BLaER1 treated with 17β-estradiol and CSF1 and Interleukin-3, amounts not matched to agents 10 nM and 100 nM (cell line): ENCODE data around the gene TMEM218.

Experiments used
- H3K27ac ChIP-seq, 11 experiments: shearing (Covaris generic); formaldehyde crosslinking; 2 replicates each; pipeline ENCODE4 v1.8.1; 2022
- H3K27me3 ChIP-seq, 11 experiments: shearing (Covaris generic); formaldehyde crosslinking; 2 replicates each; pipeline ENCODE4 v1.8.1; 2022
- H3K36me3 ChIP-seq, 11 experiments: shearing (Covaris generic); formaldehyde crosslinking; 2 replicates each; pipeline ENCODE4 v1.8.1; 2022
- H3K4me1 ChIP-seq, 10 experiments: shearing (Covaris generic); formaldehyde crosslinking; 2 replicates each; pipeline ENCODE4 v1.8.1; 2022
- H3K4me2 ChIP-seq, 11 experiments: shearing (Covaris generic); formaldehyde crosslinking; 2 replicates each; pipeline ENCODE4 v1.8.1; 2022
- H3K4me3 ChIP-seq, 10 experiments: shearing (Covaris generic); formaldehyde crosslinking; 2 replicates each; pipeline ENCODE4 v1.8.1; 2022
- H3K9ac ChIP-seq, 11 experiments: shearing (Covaris generic); formaldehyde crosslinking; 2 replicates each; pipeline ENCODE4 v1.8.1; 2022
- H3K9me3 ChIP-seq, 11 experiments: shearing (Covaris generic); formaldehyde crosslinking; replicated peaks in 1 of 11; 2 replicates each; pipeline ENCODE4 v1.8.1; 2022
- H4K20me1 ChIP-seq, 11 experiments: shearing (Covaris generic); formaldehyde crosslinking; 2 replicates each; pipeline ENCODE4 v1.8.1; 2022
- Cebpa-rat ChIP-seq, 11 experiments: shearing (Covaris generic); IDR thresholded peaks; 2 replicates each; pipeline ENCODE4 v1.8.1; 2022

Gene TMEM218

DNA sequence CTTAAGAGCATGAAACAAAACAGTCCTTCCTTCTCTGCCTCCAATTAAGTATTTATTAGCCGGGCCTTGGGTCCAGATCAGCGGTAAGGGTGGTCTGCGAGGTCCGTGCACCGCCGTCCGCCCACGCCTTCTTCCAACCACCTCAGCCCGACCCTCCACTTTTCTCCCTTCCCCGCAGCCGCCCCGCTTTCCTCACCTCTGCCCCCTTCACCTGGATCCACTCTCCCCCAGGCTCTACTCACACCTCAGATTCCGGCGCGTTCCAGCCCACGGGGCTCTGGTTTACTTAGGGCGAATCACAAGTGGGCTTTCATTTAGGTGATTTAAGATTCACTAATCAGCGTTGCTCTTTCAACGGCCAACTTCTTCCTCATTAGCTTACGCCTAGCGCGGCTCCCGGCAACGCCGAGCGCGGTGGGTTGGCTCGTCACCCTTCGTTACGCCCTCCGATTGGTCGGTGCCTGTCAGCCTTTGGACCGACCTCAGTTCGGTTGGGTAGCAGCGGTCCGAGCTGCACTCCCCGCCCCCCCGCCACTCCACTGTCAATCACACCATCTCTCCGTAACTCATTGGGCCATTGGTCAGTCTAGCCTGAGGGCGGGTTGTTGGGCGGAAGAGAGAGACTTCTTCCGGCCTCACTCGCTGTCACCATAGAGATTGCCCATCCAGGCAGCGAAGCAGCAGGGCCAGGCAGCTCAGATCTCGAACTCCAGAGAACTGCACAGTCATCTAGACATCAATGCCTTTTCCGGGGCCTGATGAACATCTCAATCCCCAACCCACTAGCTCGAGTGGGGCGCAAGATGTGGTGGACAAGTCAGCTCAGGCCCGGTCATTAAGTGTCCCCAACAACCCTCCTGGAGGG lies at the start of gene TMEM218:
Gene TMEM218 (minus strand): TSS at position 284 of the 865 bp plus-strand sequence. CDS start 9,385 bp downstream, outside the sequence.
- Histone ChIP-seq H3K36me3 (peaks cover 0 to 7% (median 2%) of the 10 kb centered on the region in 11 experiments; a peak in 3 of 22 replicates), H3K27ac (peak within 1 kb of the TSS; percentile 57 to 83 (median 75); a peak in 21 of 22 replicates), H3K9ac (peak within 1 kb of the TSS; percentile 77 to 86 (median 83)), H3K4me2 (peak within 1 kb of the TSS; percentile 82 to 96 (median 90)), H3K9me3 (peaks cover 0 to 20% (median 9%) of the 10 kb centered on the region in 11 experiments; a peak in 13 of 22 replicates), H4K20me1 (no peaks in the 10 kb centered on the region), H3K27me3 (no peaks in the 10 kb centered on the region), H3K4me3 (peak within 1 kb of the TSS; percentile 79 to 95 (median 85)), H3K4me1 (peaks cover 12 to 20% (median 15%) of the 10 kb centered on the region in 10 experiments)
- TF ChIP-seq Cebpa-rat (IDR thresholded peaks at IDR 0.05), result no peak

DNA sequence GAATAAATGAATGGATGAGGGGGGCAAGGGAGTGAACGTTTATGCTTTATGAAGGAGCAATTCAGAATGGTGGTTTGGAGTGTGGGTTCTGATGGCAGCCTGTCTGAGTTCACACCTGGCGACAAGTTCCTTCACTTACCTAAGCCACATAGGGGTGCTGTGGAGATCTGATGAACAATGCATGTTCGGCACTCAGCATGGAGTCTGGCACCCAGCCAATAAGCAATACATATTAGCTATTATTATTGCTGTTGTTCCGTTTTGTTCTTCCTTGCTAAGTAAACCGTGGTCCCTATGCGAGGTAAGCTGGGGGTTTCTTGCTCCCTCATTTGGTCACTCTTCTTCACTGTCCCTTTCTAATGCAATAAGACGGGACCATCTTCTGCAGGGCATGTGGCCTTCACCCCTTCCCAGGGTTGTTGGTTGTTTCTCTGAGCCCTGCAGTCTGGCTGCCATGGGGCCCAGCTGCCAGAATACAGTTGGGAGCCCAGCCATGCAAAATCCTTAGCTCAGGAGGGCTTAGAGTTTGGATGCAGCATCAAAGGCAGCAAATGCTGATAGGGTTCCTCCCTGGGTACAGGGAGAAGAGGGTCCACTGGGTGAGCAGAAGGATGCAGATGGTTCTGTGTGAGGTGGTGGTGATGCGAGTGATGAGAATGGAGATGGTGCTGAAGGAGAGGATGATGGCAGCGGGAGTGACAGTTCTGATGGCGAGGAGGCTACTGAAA lies 46.7 kb upstream of the TMEM218 start:
- TF ChIP-seq Cebpa-rat (IDR thresholded peaks at IDR 0.05), result no peak
- H3K4me3 ChIP-seq, result no peak overlapping the region

DNA sequence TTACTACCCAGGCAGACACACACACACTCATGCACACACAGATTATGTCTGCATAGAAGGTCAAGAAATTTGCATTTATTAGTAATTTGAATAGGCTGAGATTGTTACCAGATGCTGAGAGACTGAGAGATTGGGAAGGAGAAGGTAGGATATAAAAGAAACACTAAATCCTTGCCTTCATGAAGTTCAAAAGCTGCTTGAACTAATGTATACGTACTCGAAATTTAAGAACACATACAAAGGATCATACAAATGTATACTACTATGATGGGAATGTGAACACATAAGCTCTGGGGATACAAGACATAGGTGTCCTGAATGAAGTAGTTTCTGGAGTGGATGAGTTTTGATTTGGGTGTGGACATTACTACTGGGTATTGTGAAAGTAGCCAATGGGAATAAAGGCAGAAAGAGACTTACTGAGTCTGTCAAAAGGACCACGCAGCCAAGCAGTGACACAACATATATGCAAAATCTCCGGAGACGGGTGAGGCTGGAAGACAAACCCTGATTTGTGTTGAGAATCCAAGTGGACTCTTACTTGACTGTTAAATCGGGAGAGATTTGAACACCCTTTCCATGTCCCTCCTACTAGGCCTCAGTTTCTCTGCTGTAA lies 45.8 kb upstream of the TMEM218 start:
- H3K9me3 ChIP-seq, result peaks cover 0 to 7% (median 0%) of the 10 kb centered on the region in 11 experiments; a peak in 2 of 22 replicates
- no peak overlapping the region for H3K9ac ChIP-seq
- no peaks in the 10 kb centered on the region; a peak in 1 of 22 replicates for H4K20me1 ChIP-seq
- H3K4me3 ChIP-seq, result no peak overlapping the region
- H3K27ac ChIP-seq, result no peak overlapping the region
- H3K4me1 ChIP-seq, result no peaks in the 10 kb centered on the region
- peaks cover 5 to 24% (median 18%) of the 10 kb centered on the region in 11 experiments; a peak in 18 of 22 replicates for H3K27me3 ChIP-seq
- H3K36me3 ChIP-seq, result no peaks in the 10 kb centered on the region
- no peak overlapping the region for H3K4me2 ChIP-seq
- no peak for TF ChIP-seq Cebpa-rat (IDR thresholded peaks at IDR 0.05)

More for the DNA sequence above, 46.7 kb upstream of the TMEM218 start:
- Histone ChIP-seq H3K4me2 (no peak overlapping the region), H3K4me1 (no peaks in the 10 kb centered on the region), H3K9me3 (peaks cover 0 to 7% (median 0%) of the 10 kb centered on the region in 11 experiments; a peak in 2 of 22 replicates), H3K9ac (no peak overlapping the region), H3K27ac (no peak overlapping the region), H3K27me3 (peaks cover 14 to 33% (median 27%) of the 10 kb centered on the region in 11 experiments), H4K20me1 (peaks cover 0 to under 1% (median 0%) of the 10 kb centered on the region in 11 experiments; a peak in 3 of 22 replicates), H3K36me3 (no peaks in the 10 kb centered on the region)

DNA sequence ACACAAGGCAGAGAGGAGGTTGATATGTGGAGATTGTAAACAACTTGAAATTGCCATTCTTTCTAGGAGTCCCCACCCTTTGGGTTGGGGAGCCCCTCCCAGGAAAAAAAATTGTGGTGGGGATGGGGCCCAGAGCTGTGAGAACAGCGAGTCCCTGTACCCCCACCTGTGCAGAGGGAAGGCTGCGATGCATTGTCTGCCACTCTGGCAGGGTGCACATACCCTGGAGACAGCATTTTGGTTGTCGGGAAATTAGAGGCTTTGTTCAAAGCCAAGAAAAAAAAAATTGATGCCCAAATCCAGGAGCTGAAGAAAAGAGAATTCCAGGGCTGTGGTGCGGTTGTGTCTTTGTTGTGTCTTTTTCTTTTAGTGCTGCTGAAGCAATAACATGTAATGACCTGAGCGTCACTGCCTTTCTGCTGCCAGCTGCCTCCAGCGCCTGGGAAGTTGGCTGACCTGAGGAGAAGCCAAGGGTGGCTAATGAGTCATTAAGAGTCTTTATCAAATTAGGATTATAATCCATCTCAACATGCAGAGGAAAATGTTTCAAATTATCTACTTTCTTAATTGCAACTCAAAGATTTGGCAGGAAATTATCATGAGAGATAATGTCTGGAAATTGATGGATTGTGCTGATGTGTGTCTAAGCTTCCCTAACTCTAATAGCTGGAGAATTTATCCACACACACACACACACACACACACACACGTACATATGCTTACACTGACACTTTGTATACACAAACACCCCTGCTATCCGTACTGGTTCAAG lies 45.1 kb upstream of the TMEM218 start:
- no peaks in the 10 kb centered on the region for H3K4me1 ChIP-seq
- H3K9me3 ChIP-seq, result peaks cover 0 to 7% (median 0%) of the 10 kb centered on the region in 11 experiments; a peak in 2 of 22 replicates
- H3K36me3 ChIP-seq, result no peaks in the 10 kb centered on the region
- no peaks in the 10 kb centered on the region; a peak in 1 of 22 replicates for H4K20me1 ChIP-seq
- H3K4me3 ChIP-seq, result no peak overlapping the region
- peaks cover 0 to 17% (median 11%) of the 10 kb centered on the region in 11 experiments; a peak in 10 of 22 replicates for H3K27me3 ChIP-seq
- no peak overlapping the region for H3K9ac ChIP-seq
- no peak overlapping the region for H3K27ac ChIP-seq
- H3K4me2 ChIP-seq, result no peak overlapping the region
- no peak for TF ChIP-seq Cebpa-rat (IDR thresholded peaks at IDR 0.05)

DNA sequence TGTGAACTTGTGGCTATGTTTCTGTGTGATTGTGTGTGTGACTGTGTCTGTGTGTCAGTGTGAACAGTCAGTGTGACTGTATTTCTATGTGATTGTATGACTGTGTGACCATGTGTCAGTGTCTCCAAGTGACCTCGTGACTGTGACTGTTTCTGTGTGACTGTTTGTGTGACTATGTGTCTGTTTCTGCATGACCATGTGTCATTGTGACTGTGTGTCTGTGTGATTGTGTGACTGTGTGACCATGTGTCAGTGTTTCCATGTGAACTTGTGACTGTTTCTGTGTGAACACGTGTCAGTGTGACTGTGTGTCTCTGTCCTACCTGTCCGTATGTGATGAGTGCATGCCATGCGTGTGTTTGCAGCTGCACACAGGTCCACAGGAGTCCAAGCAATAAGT lies 44.3 kb upstream of the TMEM218 start:
- no peak overlapping the region for H3K4me3 ChIP-seq
- no peak overlapping the region for H3K4me2 ChIP-seq
- peaks cover 0 to 7% (median 0%) of the 10 kb centered on the region in 11 experiments; a peak in 2 of 22 replicates for H3K9me3 ChIP-seq
- H3K9ac ChIP-seq, result no peak overlapping the region
- no peaks in the 10 kb centered on the region for H3K36me3 ChIP-seq
- H3K27me3 ChIP-seq, result peaks cover 0 to 9% (median 5%) of the 10 kb centered on the region in 11 experiments; a peak in 8 of 22 replicates
- H4K20me1 ChIP-seq, result no peaks in the 10 kb centered on the region; a peak in 1 of 22 replicates
- H3K27ac ChIP-seq, result no peak overlapping the region
- no peak for TF ChIP-seq Cebpa-rat (IDR thresholded peaks at IDR 0.05)
- no peaks in the 10 kb centered on the region for H3K4me1 ChIP-seq

DNA sequence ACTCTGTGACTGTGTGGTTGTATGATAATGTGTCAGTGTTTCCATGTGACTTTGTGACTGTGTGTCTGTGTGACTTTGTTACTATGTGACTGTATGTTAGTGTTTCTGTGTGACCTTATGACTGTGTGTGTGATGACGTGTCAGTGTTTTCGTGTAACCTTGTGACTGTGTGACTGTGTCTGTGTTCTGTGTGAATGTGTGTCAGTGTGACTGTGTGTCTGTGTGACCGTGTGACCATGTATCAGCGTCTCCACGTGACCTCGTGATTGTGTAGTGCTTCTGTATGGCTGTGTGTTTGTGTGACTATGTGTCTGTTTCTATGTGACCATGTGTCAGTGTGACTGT lies 43.6 kb upstream of the TMEM218 start:
- no peaks in the 10 kb centered on the region for H3K4me1 ChIP-seq
- H3K27ac ChIP-seq, result no peak overlapping the region
- H4K20me1 ChIP-seq, result no peaks in the 10 kb centered on the region; a peak in 1 of 22 replicates
- H3K4me3 ChIP-seq, result no peak overlapping the region
- H3K36me3 ChIP-seq, result no peaks in the 10 kb centered on the region
- peaks cover 0 to 7% (median 0%) of the 10 kb centered on the region in 11 experiments; a peak in 2 of 22 replicates for H3K9me3 ChIP-seq
- H3K4me2 ChIP-seq, result no peak overlapping the region
- H3K9ac ChIP-seq, result no peak overlapping the region
- no peak for TF ChIP-seq Cebpa-rat (IDR thresholded peaks at IDR 0.05)
- H3K27me3 ChIP-seq, result peaks cover 0 to 4% (median 0%) of the 10 kb centered on the region in 11 experiments; a peak in 3 of 22 replicates

DNA sequence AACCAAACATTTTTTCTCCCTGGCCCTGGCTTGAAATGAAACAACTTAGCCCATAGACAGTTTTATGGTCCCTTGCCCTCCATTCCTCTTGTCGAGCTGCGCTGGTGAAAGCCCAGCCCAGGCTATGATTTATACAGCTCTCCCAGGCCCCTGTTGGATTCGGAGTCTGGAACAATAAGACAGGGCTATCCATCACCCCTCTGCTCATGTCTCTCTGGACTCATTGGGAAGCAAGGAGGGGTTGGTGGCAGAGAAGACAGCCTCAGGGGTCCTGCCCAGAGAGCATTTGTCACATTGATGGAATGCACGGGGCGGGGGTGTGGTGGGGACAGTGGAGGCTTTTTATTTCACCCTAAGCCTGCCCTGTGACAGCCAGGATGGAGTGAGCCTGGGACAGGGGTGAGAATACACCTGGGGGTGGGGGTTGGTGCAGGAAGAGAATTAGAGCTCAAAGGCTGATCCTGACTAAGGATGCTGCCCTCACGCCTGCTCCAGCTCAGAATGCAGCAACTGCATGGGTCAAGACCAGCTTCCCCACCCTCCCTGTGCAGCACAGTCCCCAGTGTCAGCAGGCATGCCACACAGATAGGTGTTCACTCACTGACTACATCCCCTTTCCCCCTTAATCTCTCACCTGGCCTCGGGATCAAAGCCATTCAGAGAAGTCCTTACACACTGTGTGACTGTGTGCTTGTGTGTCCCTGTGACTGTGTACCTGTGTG lies 43.1 kb upstream of the TMEM218 start:
- H3K4me3 ChIP-seq, result no peak overlapping the region
- no peaks in the 10 kb centered on the region for H3K4me1 ChIP-seq
- no peaks in the 10 kb centered on the region for H3K36me3 ChIP-seq
- no peak overlapping the region for H3K9ac ChIP-seq
- H3K4me2 ChIP-seq, result no peak overlapping the region
- H4K20me1 ChIP-seq, result no peaks in the 10 kb centered on the region; a peak in 1 of 22 replicates
- no peak for TF ChIP-seq Cebpa-rat (IDR thresholded peaks at IDR 0.05)
- H3K27me3 ChIP-seq, result no peaks in the 10 kb centered on the region
- H3K9me3 ChIP-seq, result peaks cover 0 to 7% (median 0%) of the 10 kb centered on the region in 11 experiments; a peak in 2 of 22 replicates
- no peak overlapping the region for H3K27ac ChIP-seq

DNA sequence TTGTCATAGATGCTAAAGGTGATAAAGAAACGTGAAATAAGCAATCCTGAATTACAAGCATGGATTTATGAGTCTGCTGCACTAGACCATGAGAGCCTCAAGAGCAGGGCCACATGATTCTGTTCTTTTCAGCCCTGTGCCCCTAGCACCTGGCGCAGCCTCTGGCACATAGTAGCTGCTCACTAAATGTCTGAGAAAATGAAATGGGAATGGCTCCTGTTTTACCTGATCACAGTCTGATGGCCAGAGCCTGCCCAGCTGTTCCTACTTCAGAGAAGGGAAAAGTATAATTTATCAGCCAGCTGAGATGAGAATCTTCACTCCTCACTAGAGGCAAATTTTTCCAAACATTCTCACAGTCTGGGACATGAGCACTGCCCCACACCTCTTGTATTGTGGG lies 42.4 kb upstream of the TMEM218 start:
- H3K4me3 ChIP-seq, result no peak overlapping the region
- H3K4me2 ChIP-seq, result no peak overlapping the region
- H3K9me3 ChIP-seq, result peaks cover 0 to 7% (median 0%) of the 10 kb centered on the region in 11 experiments; a peak in 2 of 22 replicates
- H3K27me3 ChIP-seq, result no peaks in the 10 kb centered on the region
- no peak overlapping the region for H3K27ac ChIP-seq
- no peak overlapping the region for H3K9ac ChIP-seq
- no peak for TF ChIP-seq Cebpa-rat (IDR thresholded peaks at IDR 0.05)
- no peaks in the 10 kb centered on the region for H3K4me1 ChIP-seq
- no peaks in the 10 kb centered on the region for H3K36me3 ChIP-seq
- no peaks in the 10 kb centered on the region; a peak in 1 of 22 replicates for H4K20me1 ChIP-seq
